GM12878 (cell line): ENCODE data around the gene ADAMTS3. TPM values are rescaled to one million over a fixed set of nuclear protein-coding genes. Genes with fewer than 3 reads are reported as not detected.

Source experiments
- ATAC-seq: fragments of 200-7000 bp; cut with Tn5 transposase; 3 replicates; pipeline ENCODE4 v1.9.1; 2020; ENCODE audit warnings: mild to moderate bottlenecking, moderate library complexity
- BruUV-seq: library from RNA; stranded (reverse); fragments of 400-500 nt; replicated peaks from 2 replicates; lab custom pipeline; 2021; lab: Mats Ljungman, UMichigan
- CTCF ChIA-PET: fragments of 300-600 bp; sonication (Branson Sonifier 250); formaldehyde crosslinking; extraction: SDS; loops from one replicate; lab custom pipeline; 2021; ENCODE audit warnings: inconsistent platforms; lab: Yijun Ruan, JAX
- POLR2A ChIA-PET: fragments of 350-600 bp; formaldehyde crosslinking; extraction: SDS; loops from one replicate; lab custom pipeline; 2021; ENCODE audit warnings: inconsistent platforms; lab: Charles Lee
- RAD21 ChIA-PET: fragments of 300-600 bp; sonication (Branson Sonifier 250); formaldehyde crosslinking; loops from one replicate; lab custom pipeline; 2023; ENCODE audit warnings: antibody characterized with exemption; ENCODE audit not compliant: unreplicated experiment; lab: Charles Lee
- SMC1A ChIA-PET: fragments of 300-600 bp; sonication (Branson Sonifier 250); formaldehyde crosslinking; loops from one replicate; lab custom pipeline; 2023; ENCODE audit not compliant: unreplicated experiment, uncharacterized antibody; lab: Charles Lee
- DNase-seq: peaks from one replicate; pipeline ENCODE4 v3.0.0-alpha.2; 2011; ENCODE audit warnings: low read depth, low spot score
- FAIRE-seq: peaks from 3 replicates; lab custom pipeline; 2011; peaks lifted over from hg19 to GRCh38; lab: Jason Lieb, UNC
- H2AFZ ChIP-seq: 2 replicates; pipeline ENCODE4 v1.6.0; 2011; ENCODE audit warnings: low read depth, low read length, control low read depth; ENCODE audit not compliant: control insufficient read depth
- H3K27ac ChIP-seq: 2 replicates; pipeline ENCODE4 v1.5.1; 2011; ENCODE audit warnings: control low read depth; ENCODE audit not compliant: control insufficient read depth, insufficient read depth
- H3K27me3 ChIP-seq, 2 experiments: replicated peaks in 1 of 2; 2 replicates each; pipeline versions ENCODE4 v1.6.0 to v1.6.1; 2011; ENCODE audit warnings: low read length in 1 of 2; ENCODE audit not compliant: control insufficient read depth in 2 of 2, insufficient read depth in 2 of 2
- H3K36me3 ChIP-seq, 2 experiments: 2 replicates each; pipeline ENCODE4 v1.5.1; 2011; ENCODE audit warnings: low read length in 1 of 2; ENCODE audit not compliant: control insufficient read depth in 2 of 2, insufficient read depth in 2 of 2
- H3K4me1 ChIP-seq: 2 replicates; pipeline ENCODE4 v1.6.1; 2011; ENCODE audit warnings: mild to moderate bottlenecking, low read length, moderate library complexity, mixed read lengths; ENCODE audit not compliant: control insufficient read depth, insufficient read depth
- H3K4me2 ChIP-seq: 2 replicates; pipeline ENCODE4 v1.6.0; 2011; ENCODE audit warnings: control low read depth; ENCODE audit not compliant: control insufficient read depth, insufficient read depth
- H3K4me3 ChIP-seq: fragments of 200-600 bp; sonication (generic); 2 replicates; pipeline ENCODE4 v1.5.1; 2016
- H3K79me2 ChIP-seq: 2 replicates; pipeline ENCODE4 v1.6.0; 2011; ENCODE audit warnings: low read length; ENCODE audit not compliant: control insufficient read depth, insufficient read depth
- H3K9ac ChIP-seq: 2 replicates; pipeline ENCODE4 v1.8.0; 2011; ENCODE audit warnings: low read length, control low read depth, mixed read lengths; ENCODE audit not compliant: control insufficient read depth, insufficient read depth
- H3K9me3 ChIP-seq: replicated peaks from 3 replicates; pipeline ENCODE4 v1.5.1; 2011; ENCODE audit warnings: mild to moderate bottlenecking, low read length; ENCODE audit not compliant: control insufficient read depth, insufficient read depth
- H4K20me1 ChIP-seq: 2 replicates; pipeline ENCODE4 v1.6.0; 2011; ENCODE audit not compliant: control insufficient read depth, insufficient read depth
- BCLAF1 ChIP-seq: fragments of 450-650 bp; IDR thresholded peaks from 2 replicates; pipeline ENCODE4 v1.6.1; 2017; ENCODE audit warnings: antibody characterized with exemption, mild to moderate bottlenecking, moderate library complexity
- EZH2 ChIP-seq: IDR thresholded peaks from 2 replicates; pipeline ENCODE4 v1.6.1; 2012; ENCODE audit warnings: low read depth, mild to moderate bottlenecking, control low read depth, inconsistent platforms, low read length, borderline replicate concordance; ENCODE audit not compliant: control insufficient read depth
- FOS ChIP-seq: IDR thresholded peaks from 3 replicates; pipeline ENCODE4 v1.6.1; 2011; ENCODE audit warnings: borderline replicate concordance; ENCODE audit not compliant: insufficient read length; ENCODE audit errors: extremely low read depth
- IKZF2 ChIP-seq, 2 experiments: fragments of 450-650 bp; IDR thresholded peaks; 2 replicates each; pipeline ENCODE4 v1.6.1; 2017; ENCODE audit warnings: mild to moderate bottlenecking in 2 of 2, moderate library complexity in 2 of 2
- SIX5 ChIP-seq: IDR thresholded peaks from 2 replicates; pipeline ENCODE4 v1.6.1; 2011; ENCODE audit warnings: mild to moderate bottlenecking, low read depth, low read length, moderate library complexity; ENCODE audit not compliant: severe bottlenecking
- TARDBP ChIP-seq: IDR thresholded peaks from 2 replicates; pipeline ENCODE4 v1.6.1; 2016; ENCODE audit warnings: borderline replicate concordance
- ZNF622 ChIP-seq: fragments of 450-650 bp; IDR thresholded peaks from 2 replicates; pipeline ENCODE4 v1.6.1; 2017; ENCODE audit warnings: mild to moderate bottlenecking, inconsistent platforms
- ZSCAN29 ChIP-seq: fragments of 450-650 bp; IDR thresholded peaks from 2 replicates; pipeline ENCODE4 v1.6.1; 2017; ENCODE audit warnings: mild to moderate bottlenecking, moderate library complexity
- WGBS: methylation state at CpG from one replicate; pipeline ENCODE4 v1.1.6; 2016; ENCODE audit warnings: low lambda C conversion rate; ENCODE audit not compliant: insufficient replicate concordance, insufficient coverage; ENCODE audit errors: missing lambda C conversion rate; 5-methylcytosine and 5-hydroxymethylcytosine counted together
- in situ Hi-C: fragments of 300-500 bp; cut with MboI; formaldehyde crosslinking; loops from 9 replicates; pipeline ENCODE4 v1.14.3; 2018; ENCODE audit warnings: mixed read lengths
- intact Hi-C: fragments of 100-400 bp; cut with micrococcal nuclease; formaldehyde crosslinking; loops from one replicate; pipeline ENCODE4 v1.14.2; 2022; ENCODE audit not compliant: unreplicated experiment
- polyA plus RNA-seq, 11 experiments: library from polyadenylated mRNA; depleted of rRNA in 4 of 11; unstranded in 6 of 11; stranded (reverse) in 5 of 11; fragments of >200 nt; fragmentation: Nextera tagmentation in 4 of 11; fragmentation: Illumina TruSeq in 1 of 11; extraction: Ambion mirVana in 4 of 11; extraction: Trizol in 1 of 11; gene quantifications; 1 replicate in 1 of 11; 2 replicates in 10 of 11; pipeline versions ENCODE4 v1.2.1 to v1.2.3, GENCODE V29; 2011 to 2016; ENCODE audit warnings: inconsistent platforms in 2 of 11, missing spikeins in 2 of 11, low read depth in 1 of 11
- total RNA-seq, 4 experiments: library from RNA; depleted of rRNA in 3 of 4; stranded (reverse); fragments of >200 nt in 3 of 4; fragmentation: Illumina TruSeq in 1 of 4; extraction: Trizol in 1 of 4; gene quantifications; 2 replicates each; pipeline versions ENCODE4 v1.2.1 to v1.2.3, GENCODE V29; 2013 to 2021
- TF ChIP-seq, protein P1 (sequence below): IDR thresholded peaks from 2 replicates; pipeline ENCODE4 v1.6.1; 2012; ENCODE audit warnings: low read depth, low read length, improper control_type of control experiment

ADAMTS3 gene
- total and polyA plus RNA-seq, 10 of the 15 experiments (the other 5 are each of a cell fraction or from before 2014, with no cell fraction given), result under 0.01 to 0.07 (median 0.02) TPM; not detected in 6

- no peaks in the 10 kb centered on the region for H4K20me1 ChIP-seq
- FAIRE-seq (no peak), ATAC-seq (no peak), DNase-seq (no peak)
- H3K4me3 ChIP-seq, result no peak overlapping the region
- no peak overlapping the region for H3K4me2 ChIP-seq
- 82% methylated on average over 9 of the region's 9 CpGs for WGBS
- intact Hi-C loops (loop anchor here (10.0 kb wide), 1 partner anchor 1701 kb away; no protein-coding TSS in a partner anchor), in situ Hi-C loops (loop anchor here (25.0 kb wide), 1 partner anchor 707 kb away; no protein-coding TSS in a partner anchor)
- no peaks in the 10 kb centered on the region for H3K9me3 ChIP-seq
- ChIA-PET SMC1A (interaction anchor here (1.0 kb wide), 1 partner anchor 21 kb away, joined by 3 read pairs; no protein-coding TSS in a partner anchor), RAD21 (no interaction called here), POLR2A (no interaction called here), CTCF (interaction anchor here (0.9 to 7.1 kb wide), 3 partner anchors 11 to 29 kb away, joined by 3 to 39 read pairs (median 22); no protein-coding TSS in a partner anchor)
- BruUV-seq, result no TSS peak
- H3K27me3 ChIP-seq, result no peaks in the 10 kb centered on the region
- no peak overlapping the region for H2AFZ ChIP-seq
- TF ChIP-seq TARDBP (no peak), ZSCAN29 (no peak), EZH2 (no peak), ZNF622 (no peak), IKZF2 (IDR thresholded peaks at IDR 0.05) (no peak), SIX5 (no peak), FOS (no peak), BCLAF1 (no peak)
- TF ChIP-seq, protein P1, sequence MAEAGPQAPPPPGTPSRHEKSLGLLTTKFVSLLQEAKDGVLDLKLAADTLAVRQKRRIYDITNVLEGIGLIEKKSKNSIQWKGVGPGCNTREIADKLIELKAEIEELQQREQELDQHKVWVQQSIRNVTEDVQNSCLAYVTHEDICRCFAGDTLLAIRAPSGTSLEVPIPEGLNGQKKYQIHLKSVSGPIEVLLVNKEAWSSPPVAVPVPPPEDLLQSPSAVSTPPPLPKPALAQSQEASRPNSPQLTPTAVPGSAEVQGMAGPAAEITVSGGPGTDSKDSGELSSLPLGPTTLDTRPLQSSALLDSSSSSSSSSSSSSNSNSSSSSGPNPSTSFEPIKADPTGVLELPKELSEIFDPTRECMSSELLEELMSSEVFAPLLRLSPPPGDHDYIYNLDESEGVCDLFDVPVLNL, result no peak
- H3K9ac ChIP-seq, result no peak overlapping the region
- H3K79me2 ChIP-seq, result no peaks in the 10 kb centered on the region
- no peak overlapping the region for H3K27ac ChIP-seq
- H3K36me3 ChIP-seq, result no peaks in the 10 kb centered on the region
- H3K4me1 ChIP-seq, result no peaks in the 10 kb centered on the region
Observed at GRCh38 chr4:72305620-72306019, 263.4 kb downstream of the ADAMTS3 start.
